ENCODE measurements around the gene SMIM10L2A.
"Not testable (repeated sequence)": the region's sequence is repeated elsewhere in the genome, so short reads cannot be mapped to it uniquely, and the experiment has no call there.

Gene SMIM10L2A

GRCh38 chrX:135423173-135423864, 1.6 kb downstream of the SMIM10L2A start:
- DNase-seq, result not testable (repeated sequence)

GRCh38 chrX:135424469-135424868, 2.7 kb downstream of the SMIM10L2A start:
- DNase-seq, result no peak

GRCh38 chrX:135425026-135425965, 3.6 kb downstream of the SMIM10L2A start:
- DNase-seq, result no peak

- DNase-seq, result no peak
These were observed 7.7 kb downstream of the SMIM10L2A start for GRCh38 chrX:135429429-135429828.

GRCh38 chrX:135431886-135432285, 10.1 kb downstream of the SMIM10L2A start:
- DNase-seq, result no peak

GRCh38 chrX:135432453-135432852, 10.7 kb downstream of the SMIM10L2A start:
- no peak for DNase-seq

GRCh38 chrX:135432881-135433521, 11.3 kb downstream of the SMIM10L2A start:
- no peak for DNase-seq

GRCh38 chrX:135433531-135434257, 11.9 kb downstream of the SMIM10L2A start:
- no peak for DNase-seq

- no peak for DNase-seq
These were observed 12.8 kb downstream of the SMIM10L2A start for GRCh38 chrX:135434258-135435138.

- no peak for DNase-seq
These were observed 13.6 kb downstream of the SMIM10L2A start for GRCh38 chrX:135435139-135435922.

- no peak for DNase-seq
These were observed 14.2 kb downstream of the SMIM10L2A start for GRCh38 chrX:135435933-135436332.

GRCh38 chrX:135436456-135436855, 14.7 kb downstream of the SMIM10L2A start:
- DNase-seq, result no peak

- no peak for DNase-seq
These were observed 15.5 kb downstream of the SMIM10L2A start for GRCh38 chrX:135436966-135437866.

GRCh38 chrX:135437867-135438733, 16.4 kb downstream of the SMIM10L2A start:
- DNase-seq, result no peak

- DNase-seq, result no peak
These were observed 16.9 kb downstream of the SMIM10L2A start for GRCh38 chrX:135438734-135439043.

GRCh38 chrX:135449637-135450550, 28.1 kb downstream of the SMIM10L2A start:
- DNase-seq, result no peak

GRCh38 chrX:135453381-135453780, 31.6 kb downstream of the SMIM10L2A start:
- no peak for DNase-seq

- DNase-seq, result no peak
These were observed 33.1 kb downstream of the SMIM10L2A start for GRCh38 chrX:135454816-135455215.
